GM19452 (cell line): ENCODE results near the gene BMERB1.

Experiments
- ATAC-seq: cut with Tn5 transposase; IDR thresholded peaks from one replicate; pipeline ENCODE4 v1.9.1; 2021; ENCODE audit not compliant: unreplicated experiment

BMERB1 gene

DNA sequence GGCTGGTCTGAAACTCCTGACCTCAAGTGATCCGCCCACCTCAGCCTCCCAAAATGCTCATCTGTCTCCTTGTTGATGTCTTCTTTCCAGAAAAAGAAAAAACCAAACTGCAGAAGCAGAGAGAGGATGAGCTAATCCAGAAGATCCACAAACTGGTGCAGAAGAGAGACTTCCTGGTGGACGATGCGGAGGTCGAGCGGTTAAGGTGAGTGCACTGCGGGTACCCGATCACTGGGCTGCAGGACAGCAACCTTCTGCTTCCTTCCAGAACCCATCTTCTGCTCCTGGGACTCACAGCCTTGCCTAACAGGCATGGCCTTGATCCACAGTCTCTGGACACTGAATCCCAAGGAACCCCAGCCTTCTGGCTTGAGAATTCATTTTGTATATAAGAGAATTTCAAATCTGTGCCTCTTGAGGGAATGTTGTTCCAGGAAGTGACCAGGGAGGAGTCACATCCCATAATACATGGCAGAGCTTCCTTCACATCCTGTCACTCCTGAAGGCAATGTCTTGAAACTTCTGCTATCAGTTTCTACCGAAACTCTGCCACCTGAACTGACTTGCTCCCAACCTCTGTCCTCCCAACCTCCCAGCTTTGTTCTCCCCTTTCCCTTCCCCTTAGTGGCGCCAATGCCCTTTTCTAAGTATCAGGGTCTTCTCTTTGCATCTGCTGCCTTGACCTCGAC is 146.9 kb downstream of the BMERB1 start:
- ATAC-seq, result no peak

- no peak for ATAC-seq
Observed at GRCh38 chr16:15583526-15583925, 149.1 kb downstream of the BMERB1 start.

DNA sequence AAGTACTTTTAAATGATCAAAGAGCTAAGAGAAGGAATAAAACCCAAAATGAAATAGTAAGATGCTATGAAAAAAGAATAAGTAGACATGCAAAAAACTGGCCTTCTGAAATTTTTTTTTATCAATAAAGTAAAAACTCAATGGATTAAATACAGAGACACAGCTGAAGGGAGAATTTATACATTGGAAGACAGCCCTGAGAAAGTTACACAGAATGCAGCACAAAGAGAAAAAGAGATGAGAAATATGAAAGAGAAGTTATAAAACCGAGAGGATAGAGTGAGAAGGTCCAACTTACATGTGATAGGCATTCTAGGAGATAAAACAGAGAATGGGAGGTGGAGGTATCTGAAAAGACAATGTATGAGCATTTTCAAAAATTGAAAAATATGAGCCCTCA is 151.6 kb downstream of the BMERB1 start:
- no peak for ATAC-seq

GRCh38 chr16:15586716-15587115 is 152.3 kb downstream of the BMERB1 start:
- no peak for ATAC-seq

GRCh38 chr16:15587152-15587825 is 152.9 kb downstream of the BMERB1 start:
- no peak for ATAC-seq

GRCh38 chr16:15592324-15592723 is 157.9 kb downstream of the BMERB1 start:
- no peak for ATAC-seq

DNA sequence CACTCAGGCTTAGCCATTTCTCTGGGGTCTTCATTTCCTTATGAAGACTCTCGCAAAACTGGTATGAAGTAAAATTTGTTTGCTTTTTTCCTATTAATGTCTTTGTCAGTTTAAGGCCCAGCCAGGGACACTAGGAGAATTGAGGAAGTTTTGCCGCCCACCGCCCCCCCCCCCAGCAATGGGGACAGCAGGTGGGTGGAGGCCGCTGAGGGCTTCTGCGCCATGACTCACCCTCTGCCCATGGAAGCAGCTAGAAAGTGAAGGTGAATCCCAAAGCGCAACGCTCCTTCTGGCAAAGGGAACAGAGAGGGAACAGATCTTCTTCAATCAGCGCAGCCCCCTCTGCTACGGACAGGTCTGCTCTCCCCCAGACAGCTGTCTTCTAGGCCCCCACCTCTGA is 158.8 kb downstream of the BMERB1 start:
- no peak for ATAC-seq

- no peak for ATAC-seq
Observed at GRCh38 chr16:15594711-15595320, 160.4 kb downstream of the BMERB1 start.

- no peak for ATAC-seq
Observed at GRCh38 chr16:15597135-15597534, 162.7 kb downstream of the BMERB1 start.

DNA sequence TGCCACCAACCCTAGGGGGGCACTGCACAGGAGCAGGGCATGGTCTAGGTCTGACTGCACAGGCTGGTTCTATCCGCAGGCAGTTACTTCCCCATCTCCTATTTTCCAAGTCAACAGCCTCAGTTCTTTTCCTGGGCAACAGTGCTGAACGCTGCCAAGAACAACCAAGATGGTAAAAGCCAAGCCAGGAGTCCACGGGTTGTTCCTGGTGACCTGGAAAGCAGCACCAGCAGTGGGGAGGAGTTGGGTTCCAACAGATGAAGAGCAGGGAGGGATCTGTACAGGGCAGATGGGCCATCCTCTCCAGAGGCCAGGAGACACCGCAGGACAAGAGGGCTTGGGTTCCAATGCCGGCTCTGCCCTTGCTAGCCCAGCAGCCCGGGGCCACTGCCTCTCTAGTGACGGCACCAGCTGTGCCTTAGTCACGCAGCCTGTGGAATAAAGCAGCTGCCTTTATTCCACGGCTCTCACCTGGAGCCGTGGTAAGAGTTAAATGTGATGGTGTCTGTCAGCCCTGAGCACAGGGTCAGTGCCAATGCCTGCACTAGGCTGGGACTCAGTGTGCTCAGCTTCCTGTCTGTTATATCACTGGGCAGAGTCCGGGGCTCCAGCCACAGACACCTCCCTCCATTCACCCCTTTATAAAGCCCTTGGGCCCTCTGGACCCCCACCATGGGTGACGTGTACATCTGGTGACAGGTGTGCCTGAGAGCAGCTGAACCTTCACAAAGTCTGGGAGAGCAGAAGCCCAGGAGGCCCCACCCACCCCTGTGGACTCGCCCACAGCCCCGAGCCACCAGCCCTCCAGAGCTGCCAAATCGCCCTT is 163.6 kb downstream of the BMERB1 start:
- no peak for ATAC-seq

- ATAC-seq, result no peak
Observed at GRCh38 chr16:15598648-15599190, 164.3 kb downstream of the BMERB1 start.

- no peak for ATAC-seq
Observed at GRCh38 chr16:15599303-15600070, 165.1 kb downstream of the BMERB1 start.

DNA sequence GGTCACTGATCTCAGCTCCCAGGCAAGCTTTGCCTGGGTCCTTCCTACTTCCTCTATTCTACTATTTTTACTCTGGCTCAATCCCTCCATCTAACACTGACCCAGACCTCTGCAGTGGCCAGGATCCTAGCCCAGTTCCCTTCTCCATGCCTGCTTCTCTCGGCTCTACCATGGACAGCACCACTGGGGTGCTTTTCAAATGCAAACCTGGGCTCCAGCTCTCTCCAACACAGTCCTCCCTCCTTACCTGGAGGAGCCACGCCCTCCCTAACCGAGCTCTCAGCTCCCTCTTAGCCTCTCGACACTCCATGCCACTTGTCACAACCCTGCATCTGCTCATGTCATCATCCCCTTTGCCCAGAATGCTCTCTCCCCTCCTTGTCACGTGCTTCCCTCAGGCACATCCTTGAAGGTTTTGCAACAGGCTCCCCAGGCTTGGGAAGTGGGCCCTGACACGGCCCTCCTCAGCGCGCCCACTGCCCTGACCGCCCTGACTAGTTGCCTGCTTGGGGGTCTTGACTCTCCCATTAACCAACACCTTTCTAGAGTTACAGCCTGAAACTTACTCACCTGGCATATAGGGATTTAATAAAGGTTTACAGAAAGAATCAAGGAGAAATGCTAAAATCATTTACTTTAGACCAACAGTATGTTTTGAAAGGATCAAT is 167.0 kb downstream of the BMERB1 start:
- ATAC-seq, result no peak

DNA sequence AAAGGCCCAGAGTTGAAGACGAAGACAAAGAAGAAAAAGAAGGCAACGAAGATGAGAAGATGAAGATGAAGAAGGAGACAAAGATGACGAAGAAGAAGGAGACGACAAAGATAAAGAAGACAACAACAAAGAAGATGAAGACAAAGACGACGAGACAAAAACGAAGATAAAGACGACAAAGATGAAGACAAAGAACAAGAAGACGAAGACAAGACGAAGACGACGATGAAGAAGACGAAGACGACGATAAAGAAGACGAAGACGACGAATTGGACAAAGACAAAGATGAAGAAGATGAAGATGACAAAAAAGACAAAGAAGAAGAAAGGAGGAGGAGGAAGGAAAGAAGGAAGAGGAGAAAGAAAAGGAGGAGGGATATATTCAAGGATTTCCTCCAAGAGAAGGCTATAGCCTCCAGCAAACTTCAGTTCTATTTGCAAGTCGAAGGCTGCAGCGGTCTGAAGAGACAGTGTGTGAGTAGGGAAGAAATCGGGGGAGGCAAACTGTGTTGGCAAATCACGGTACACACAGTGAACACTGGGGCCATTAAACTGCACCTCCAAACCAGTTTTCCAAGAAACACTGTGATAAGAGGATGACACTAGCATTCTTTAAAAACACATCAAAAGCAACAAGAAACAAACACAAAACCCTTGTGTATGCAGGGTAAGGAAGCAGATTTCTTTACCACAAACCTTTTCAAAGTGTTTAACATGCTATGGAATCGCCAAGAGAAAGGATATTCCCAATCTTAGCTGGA is 168.1 kb downstream of the BMERB1 start:
- no peak for ATAC-seq

- ATAC-seq, result no peak
Observed at GRCh38 chr16:15604460-15605440, 170.4 kb downstream of the BMERB1 start.

- ATAC-seq, result no peak
Observed at GRCh38 chr16:15605839-15606517, 171.6 kb downstream of the BMERB1 start.

DNA sequence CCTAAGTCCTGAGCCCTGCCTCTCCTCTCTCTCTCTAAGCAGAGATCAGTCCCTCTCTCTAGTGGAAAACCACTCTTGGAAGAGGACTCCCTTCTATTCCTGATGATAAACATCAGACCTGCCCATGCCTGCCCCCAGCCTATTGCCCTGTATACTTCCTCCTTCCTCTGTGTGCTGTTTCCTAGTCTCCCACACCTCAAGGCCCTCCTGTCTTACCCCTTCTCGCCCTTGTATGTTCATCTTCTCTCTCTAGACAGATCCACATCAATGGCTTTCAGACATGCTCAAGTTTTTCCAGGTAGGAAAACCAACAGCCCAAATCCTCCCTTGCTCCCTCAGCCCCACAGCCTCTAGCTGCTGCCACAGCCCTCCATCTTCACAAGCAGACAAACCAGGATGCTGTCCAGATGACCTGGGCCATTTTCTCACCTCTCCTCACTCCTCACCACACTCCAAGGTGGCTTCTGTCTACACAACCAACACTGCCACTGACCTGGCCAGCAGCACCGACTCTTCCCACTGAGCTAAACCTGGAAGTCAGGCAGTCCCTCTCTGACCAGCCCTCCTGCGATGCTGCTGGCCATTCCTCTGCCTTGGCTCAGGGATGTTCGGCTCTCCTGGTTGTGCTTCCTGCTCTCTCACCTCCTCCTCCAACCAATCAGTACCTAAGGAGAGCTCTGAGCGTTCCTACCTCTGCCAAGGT is 172.3 kb downstream of the BMERB1 start:
- ATAC-seq, result no peak
